SK-N-SH treated with all-trans-retinoic acid at 6 μM for 48 hours (cell line): ENCODE data around the gene SLPI.

Experiments
- ATAC-seq: fragments of 200-7000 bp; cut with Tn5 transposase; 3 replicates; pipeline ENCODE4 v1.9.1; 2020; ENCODE audit warnings: mild to moderate bottlenecking, moderate library complexity
- ARNTL ChIP-seq: fragments of 450-650 bp; formaldehyde crosslinking; IDR thresholded peaks from 2 replicates; pipeline ENCODE4 v1.5.0; 2020; ENCODE audit warnings: low read depth, mild to moderate bottlenecking, moderate library complexity, borderline replicate concordance
- BACH2 ChIP-seq: fragments of 250-450 bp; sonication (Bioruptor Pico); IDR thresholded peaks from 2 replicates; pipeline ENCODE4 v1.9.0; 2021; ENCODE audit warnings: mild to moderate bottlenecking, borderline replicate concordance
- CREB5 ChIP-seq: fragments of 250-450 bp; sonication (Bioruptor Pico); IDR thresholded peaks from 2 replicates; pipeline ENCODE4 v1.5.1; 2020; ENCODE audit warnings: low read depth, mild to moderate bottlenecking, moderate library complexity
- CSDC2 ChIP-seq: fragments of 250-450 bp; sonication (Bioruptor Pico); IDR thresholded peaks from 2 replicates; pipeline ENCODE4 v1.5.0; 2020; ENCODE audit warnings: mild to moderate bottlenecking, moderate library complexity
- ESRRG ChIP-seq: fragments of 250-450 bp; sonication (Bioruptor Pico); IDR thresholded peaks from 2 replicates; pipeline ENCODE4 v1.6.1; 2021; ENCODE audit warnings: mild to moderate bottlenecking
- GLIS3 ChIP-seq: fragments of 250-450 bp; sonication (Bioruptor Pico); IDR thresholded peaks from 2 replicates; pipeline ENCODE4 v1.5.0; 2020; ENCODE audit warnings: mild to moderate bottlenecking, moderate library complexity
- ISL1 ChIP-seq: fragments of 250-450 bp; sonication (Bioruptor Pico); IDR thresholded peaks from 2 replicates; pipeline ENCODE4 v2.1.2; 2022; ENCODE audit warnings: mild to moderate bottlenecking, moderate library complexity
- OSR1 ChIP-seq: fragments of 250-450 bp; sonication (Bioruptor Pico); IDR thresholded peaks from 2 replicates; pipeline ENCODE4 v1.8.0; 2022; ENCODE audit warnings: moderate library complexity, mild to moderate bottlenecking, inconsistent platforms
- PPARA ChIP-seq: fragments of 250-450 bp; sonication (Bioruptor Pico); IDR thresholded peaks from 2 replicates; pipeline ENCODE4 v1.5.0; 2020; ENCODE audit warnings: mild to moderate bottlenecking, borderline replicate concordance
- RARB ChIP-seq: fragments of 250-450 bp; sonication (Bioruptor Pico); IDR thresholded peaks from 2 replicates; pipeline ENCODE4 v1.8.0; 2021; ENCODE audit warnings: mild to moderate bottlenecking, moderate library complexity
- SNAI2 ChIP-seq: fragments of 250-450 bp; sonication (Bioruptor Pico); IDR thresholded peaks from 2 replicates; pipeline ENCODE4 v1.5.0; 2020; ENCODE audit warnings: mild to moderate bottlenecking, moderate library complexity
- TOX ChIP-seq: fragments of 250-450 bp; sonication (Bioruptor Pico); IDR thresholded peaks from 2 replicates; pipeline ENCODE4 v1.8.0; 2021; ENCODE audit warnings: mild to moderate bottlenecking, moderate library complexity, borderline replicate concordance
- TSHZ2 ChIP-seq: fragments of 250-450 bp; sonication (Bioruptor Pico); IDR thresholded peaks from 2 replicates; pipeline ENCODE4 v1.5.0; 2020; ENCODE audit warnings: mild to moderate bottlenecking, moderate library complexity
- ZC3H10 ChIP-seq: fragments of 250-450 bp; sonication (Bioruptor Pico); IDR thresholded peaks from 2 replicates; pipeline ENCODE4 v1.5.1; 2021; ENCODE audit warnings: mild to moderate bottlenecking, moderate library complexity
- ZFP3 ChIP-seq: fragments of 250-450 bp; sonication (Bioruptor Pico); IDR thresholded peaks from 2 replicates; pipeline ENCODE4 v1.5.0; 2020; ENCODE audit warnings: mild to moderate bottlenecking, moderate library complexity
- ZFP30 ChIP-seq: fragments of 450-650 bp; formaldehyde crosslinking; IDR thresholded peaks from 2 replicates; pipeline ENCODE4 v1.5.0; 2022; ENCODE audit warnings: mild to moderate bottlenecking, moderate library complexity
- ZNF565 ChIP-seq: fragments of 450-650 bp; formaldehyde crosslinking; conservative IDR thresholded peaks from 2 replicates; pipeline ENCODE4 v1.5.0; 2020; ENCODE audit warnings: low read depth, mild to moderate bottlenecking, moderate library complexity
- ZNF70 ChIP-seq: fragments of 450-650 bp; formaldehyde crosslinking; IDR thresholded peaks from 2 replicates; pipeline ENCODE4 v1.5.0; 2020; ENCODE audit warnings: mild to moderate bottlenecking, moderate library complexity
- ZNF8 ChIP-seq: fragments of 450-650 bp; formaldehyde crosslinking; IDR thresholded peaks from 2 replicates; pipeline ENCODE4 v1.5.0; 2020; ENCODE audit warnings: mild to moderate bottlenecking, moderate library complexity
- TF ChIP-seq, protein P1 (sequence below): fragments of 250-450 bp; sonication (Bioruptor Pico); IDR thresholded peaks from 2 replicates; pipeline ENCODE4 v1.8.0; 2021; ENCODE audit warnings: low read depth, mild to moderate bottlenecking, moderate library complexity, borderline replicate concordance

SLPI gene

DNA sequence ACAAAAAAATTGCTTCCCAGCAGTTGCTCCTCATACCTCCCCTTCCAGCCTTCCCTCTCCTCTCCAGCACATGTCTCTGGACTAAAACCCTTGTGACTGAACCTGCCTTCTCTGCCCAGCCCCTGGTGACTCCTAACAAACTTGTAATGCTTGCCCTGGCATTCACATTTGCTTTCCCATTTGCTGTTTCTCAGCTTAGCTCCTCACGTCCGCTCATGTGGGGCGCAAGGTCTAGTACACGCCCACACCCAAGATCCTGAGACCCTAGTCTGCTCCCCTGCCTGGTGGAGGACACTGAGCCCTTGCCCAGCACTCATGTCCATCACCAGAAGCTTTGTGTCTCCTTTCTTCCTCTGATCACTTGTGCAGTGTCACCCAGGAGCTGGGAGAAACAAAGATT lies 34.0 kb upstream of the SLPI start:
- no peak for ATAC-seq
- TF ChIP-seq RARB (CRISPR knock-in tag) (no peak), PPARA (CRISPR knock-in tag) (no peak), ESRRG (CRISPR knock-in tag) (no peak), ISL1 (CRISPR knock-in tag) (no peak), TOX (no peak), ZNF8 (CRISPR knock-in tag) (no peak), ZFP3 (no peak), SNAI2 (CRISPR knock-in tag) (no peak), CSDC2 (CRISPR knock-in tag) (no peak), BACH2 (CRISPR knock-in tag) (no peak), ZC3H10 (no peak), TSHZ2 (no peak), CREB5 (no peak), ARNTL (CRISPR knock-in tag) (no peak), ZFP30 (no peak), ZNF565 (CRISPR knock-in tag) (no peak)
- TF ChIP-seq, protein P1, sequence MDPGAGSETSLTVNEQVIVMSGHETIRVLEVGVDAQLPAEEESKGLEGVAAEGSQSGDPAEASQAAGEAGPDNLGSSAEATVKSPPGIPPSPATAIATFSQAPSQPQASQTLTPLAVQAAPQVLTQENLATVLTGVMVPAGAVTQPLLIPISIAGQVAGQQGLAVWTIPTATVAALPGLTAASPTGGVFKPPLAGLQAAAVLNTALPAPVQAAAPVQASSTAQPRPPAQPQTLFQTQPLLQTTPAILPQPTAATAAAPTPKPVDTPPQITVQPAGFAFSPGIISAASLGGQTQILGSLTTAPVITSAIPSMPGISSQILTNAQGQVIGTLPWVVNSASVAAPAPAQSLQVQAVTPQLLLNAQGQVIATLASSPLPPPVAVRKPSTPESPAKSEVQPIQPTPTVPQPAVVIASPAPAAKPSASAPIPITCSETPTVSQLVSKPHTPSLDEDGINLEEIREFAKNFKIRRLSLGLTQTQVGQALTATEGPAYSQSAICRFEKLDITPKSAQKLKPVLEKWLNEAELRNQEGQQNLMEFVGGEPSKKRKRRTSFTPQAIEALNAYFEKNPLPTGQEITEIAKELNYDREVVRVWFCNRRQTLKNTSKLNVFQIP (CRISPR knock-in tag) = no peak

DNA sequence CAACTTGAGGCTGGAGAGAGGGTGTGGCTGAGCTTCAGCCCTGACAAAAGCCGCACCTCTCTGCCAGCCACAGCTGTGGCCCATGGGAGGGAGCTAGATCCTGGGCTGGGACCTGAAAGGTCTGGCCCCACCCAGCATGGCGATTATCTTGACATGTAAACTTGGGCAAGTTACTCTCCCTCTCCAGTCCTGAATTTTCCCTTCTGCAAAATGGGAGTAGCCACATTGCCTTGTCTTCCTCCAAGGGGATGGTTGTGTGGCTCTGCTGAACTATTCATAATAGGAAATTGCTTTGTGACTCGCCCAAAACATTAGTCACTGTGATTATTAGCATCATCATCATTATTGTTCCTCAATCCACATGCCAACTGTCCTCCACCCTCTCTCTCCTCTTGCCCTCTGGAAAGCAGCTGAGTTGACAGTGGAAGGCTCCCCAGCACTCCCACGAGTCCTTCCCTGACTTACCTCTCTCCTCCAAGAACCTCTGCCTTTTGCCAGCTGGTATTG lies 29.2 kb upstream of the SLPI start:
- ATAC-seq = no peak
- TF ChIP-seq TSHZ2 (no peak), ZFP30 (no peak), BACH2 (CRISPR knock-in tag) (no peak), ZNF70 (CRISPR knock-in tag) (no peak)
- TF ChIP-seq, all 23 proteins: peak for 0

DNA sequence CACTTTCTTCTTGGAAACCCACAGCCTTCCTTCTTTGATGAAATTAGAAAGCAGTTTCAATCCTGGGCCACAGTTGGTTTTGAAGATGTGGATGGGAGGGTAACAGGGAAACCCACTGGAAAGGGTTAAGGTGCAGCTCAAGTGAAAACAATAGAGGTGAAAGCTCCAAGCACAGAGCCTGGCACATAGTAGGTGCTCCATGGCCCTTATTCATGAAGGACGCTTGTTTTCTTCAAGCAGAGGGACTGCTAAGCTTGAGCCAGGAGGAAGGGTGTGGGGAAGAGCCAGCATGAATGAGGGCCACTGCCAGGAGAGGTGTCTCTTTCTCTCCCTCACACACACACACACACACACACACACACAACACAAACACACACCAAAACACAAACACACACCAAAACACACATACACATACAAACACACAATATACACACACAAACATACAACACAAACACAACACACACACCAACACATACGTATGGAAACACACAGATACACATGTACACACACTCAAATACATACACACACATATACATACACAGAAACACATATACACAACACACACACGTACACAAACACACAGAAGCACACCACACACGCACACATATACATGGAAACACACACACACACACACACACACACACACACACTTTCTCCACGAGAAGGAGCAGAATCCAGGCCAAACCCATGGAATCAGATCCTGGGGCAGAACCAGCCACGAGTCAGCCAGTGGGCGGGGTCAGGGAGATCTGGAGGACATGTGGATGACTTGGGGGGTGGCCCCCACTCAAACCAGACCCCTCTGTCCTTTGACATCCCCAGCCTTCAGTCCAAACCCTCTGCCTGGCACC lies 28.6 kb upstream of the SLPI start:
- TF ChIP-seq PPARA (CRISPR knock-in tag) = no peak
- no peak for TF ChIP-seq GLIS3 (CRISPR knock-in tag)
- TF ChIP-seq, all 23 proteins: peak for 0
- no peak for ATAC-seq

DNA sequence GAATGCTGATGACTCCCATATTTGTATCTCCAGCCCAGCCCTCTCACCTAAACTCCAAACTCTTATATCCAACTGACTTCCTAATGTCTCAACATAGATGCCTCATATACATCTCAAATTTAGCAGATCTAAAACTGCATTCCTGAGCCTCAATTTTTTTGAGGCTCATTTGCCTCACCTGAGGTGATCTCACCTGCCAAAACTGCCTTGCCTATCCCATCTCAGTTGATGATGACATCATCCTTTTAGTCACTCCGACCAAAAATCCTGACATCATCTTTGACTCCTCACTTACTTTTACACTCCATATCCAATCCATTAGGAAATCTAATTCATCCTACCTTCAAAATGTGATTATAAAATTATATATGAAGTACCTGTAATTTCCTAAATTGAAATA lies 25.6 kb upstream of the SLPI start:
- no peak for TF ChIP-seq SNAI2 (CRISPR knock-in tag)
- TF ChIP-seq ZFP30 = no peak
- TF ChIP-seq ZC3H10 = no peak
- TF ChIP-seq ZNF565 (CRISPR knock-in tag) = no peak
- no peak for TF ChIP-seq OSR1 (CRISPR knock-in tag)
- TF ChIP-seq GLIS3 (CRISPR knock-in tag) = no peak
- TF ChIP-seq ZFP3 = no peak
- no peak for TF ChIP-seq CSDC2 (CRISPR knock-in tag)
- no peak for TF ChIP-seq CREB5
- TF ChIP-seq RARB (CRISPR knock-in tag) = no peak
- TF ChIP-seq ISL1 (CRISPR knock-in tag) = no peak
- no peak for ATAC-seq
